Adipocyte (in vitro differentiated cells): ENCODE results near the gene TBC1D2B.
"Not testable (repeated sequence)": the region's sequence is repeated elsewhere in the genome, so short reads cannot be mapped to it uniquely, and the experiment has no call there.

Source experiments
- DNase-seq: peaks from one replicate; pipeline ENCODE4 v3.0.0-alpha.2; 2015; ENCODE audit warnings: low read depth
- H3K27me3 ChIP-seq: replicated peaks from 2 replicates; pipeline ENCODE4 v1.7.0; 2013; ENCODE audit warnings: mild to moderate bottlenecking, low read length, moderate library complexity; ENCODE audit not compliant: control insufficient read depth, insufficient read depth
- H3K36me3 ChIP-seq: 2 replicates; pipeline ENCODE4 v1.7.0; 2013; ENCODE audit warnings: low read length, mild to moderate bottlenecking, moderate library complexity; ENCODE audit not compliant: control insufficient read depth, insufficient read depth, severe bottlenecking
- H3K4me1 ChIP-seq: 2 replicates; pipeline ENCODE4 v1.7.0; 2013; ENCODE audit warnings: mild to moderate bottlenecking, low read length, moderate library complexity; ENCODE audit not compliant: control insufficient read depth, insufficient read depth
- H3K4me3 ChIP-seq: 2 replicates; pipeline ENCODE4 v1.7.0; 2013; ENCODE audit warnings: mild to moderate bottlenecking, low read length, moderate library complexity
- H3K9ac ChIP-seq: 2 replicates; pipeline ENCODE4 v1.7.0; 2013; ENCODE audit warnings: mild to moderate bottlenecking, low read length, moderate library complexity
- H3K9me3 ChIP-seq: 2 replicates; pipeline ENCODE4 v1.7.0; 2013; ENCODE audit warnings: mild to moderate bottlenecking, low read length, moderate library complexity; ENCODE audit not compliant: control insufficient read depth

Gene TBC1D2B

GRCh38 chr15:77975332-77976094 is 102.0 kb downstream of the TBC1D2B start:
- Histone ChIP-seq H3K9me3 (no peaks in the 10 kb centered on the region), H3K4me1 (peaks cover 6% of the 10 kb centered on the region), H3K27me3 (no peaks in the 10 kb centered on the region), H3K36me3 (no peaks in the 10 kb centered on the region), H3K9ac (no peak overlapping the region), H3K4me3 (no peak overlapping the region)
- DNase-seq: no peak

DNA sequence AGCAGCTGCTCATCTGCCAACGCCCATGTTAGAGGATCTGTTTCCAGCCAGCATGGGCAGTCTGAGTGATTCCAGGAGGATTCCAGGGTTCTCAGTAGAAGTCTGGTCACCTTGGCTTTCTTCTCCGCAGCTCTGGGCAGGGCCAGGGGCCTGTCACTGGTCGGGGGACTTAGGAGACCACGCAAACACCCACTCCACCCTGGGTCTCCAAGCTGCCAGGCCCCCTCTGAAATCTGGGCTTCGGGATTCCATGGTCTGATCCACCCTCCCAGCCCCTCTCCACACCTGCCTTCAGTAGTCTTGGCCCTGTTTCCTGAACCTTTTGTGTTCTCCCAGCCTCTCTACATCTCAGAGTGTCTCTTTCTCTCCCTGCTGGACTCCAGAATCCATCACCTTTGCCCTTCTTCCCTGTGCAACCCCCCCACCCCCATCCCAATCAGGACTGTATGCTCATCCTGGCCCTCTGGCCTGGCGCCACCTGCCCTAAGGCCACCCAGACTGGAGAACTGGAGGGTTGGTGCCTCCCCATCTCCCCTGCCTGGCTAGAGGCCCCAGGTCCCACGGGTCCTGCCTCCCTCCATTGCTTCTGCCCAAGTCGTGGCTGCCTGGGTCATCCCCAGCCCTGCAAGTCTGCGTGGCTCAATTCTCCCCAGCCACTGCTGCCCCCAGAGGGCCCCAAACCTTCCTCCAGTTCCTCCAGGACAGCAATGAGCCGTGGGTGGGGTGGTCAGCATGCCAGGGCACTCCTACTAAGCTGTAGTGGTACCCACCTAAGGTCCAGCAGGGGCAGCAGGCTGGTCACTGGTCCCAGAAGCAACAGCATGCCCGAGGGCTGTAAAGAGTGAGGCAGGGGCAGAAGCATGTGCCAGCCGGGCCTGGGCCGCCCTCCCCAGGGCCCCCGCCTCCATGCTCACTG is 102.8 kb downstream of the TBC1D2B start:
- no peak for DNase-seq
- Histone ChIP-seq H3K4me3 (no peak overlapping the region), H3K9me3 (no peaks in the 10 kb centered on the region), H3K4me1 (peaks cover 6% of the 10 kb centered on the region), H3K36me3 (no peaks in the 10 kb centered on the region), H3K9ac (no peak overlapping the region), H3K27me3 (no peaks in the 10 kb centered on the region)

DNA sequence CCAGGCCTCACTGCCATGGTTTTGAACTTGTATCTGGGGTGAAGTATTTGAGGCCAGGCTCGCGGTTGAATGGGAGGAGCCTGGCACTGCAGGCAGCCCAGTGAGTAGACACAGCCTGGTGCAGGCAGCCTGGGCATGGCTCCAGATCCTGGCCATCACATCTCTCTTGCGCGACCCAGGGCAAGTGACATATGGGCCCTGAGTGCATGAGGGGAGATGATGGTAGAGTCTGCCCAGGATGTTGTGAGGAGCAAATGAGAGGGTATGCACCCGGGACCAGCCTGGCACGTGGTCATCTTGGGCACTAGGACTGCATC is 103.5 kb downstream of the TBC1D2B start:
- no peaks in the 10 kb centered on the region for H3K27me3 ChIP-seq
- no peaks in the 10 kb centered on the region for H3K36me3 ChIP-seq
- no peak overlapping the region for H3K9ac ChIP-seq
- peaks cover 6% of the 10 kb centered on the region for H3K4me1 ChIP-seq
- no peak for DNase-seq
- no peak overlapping the region for H3K4me3 ChIP-seq
- H3K9me3 ChIP-seq: no peaks in the 10 kb centered on the region

DNA sequence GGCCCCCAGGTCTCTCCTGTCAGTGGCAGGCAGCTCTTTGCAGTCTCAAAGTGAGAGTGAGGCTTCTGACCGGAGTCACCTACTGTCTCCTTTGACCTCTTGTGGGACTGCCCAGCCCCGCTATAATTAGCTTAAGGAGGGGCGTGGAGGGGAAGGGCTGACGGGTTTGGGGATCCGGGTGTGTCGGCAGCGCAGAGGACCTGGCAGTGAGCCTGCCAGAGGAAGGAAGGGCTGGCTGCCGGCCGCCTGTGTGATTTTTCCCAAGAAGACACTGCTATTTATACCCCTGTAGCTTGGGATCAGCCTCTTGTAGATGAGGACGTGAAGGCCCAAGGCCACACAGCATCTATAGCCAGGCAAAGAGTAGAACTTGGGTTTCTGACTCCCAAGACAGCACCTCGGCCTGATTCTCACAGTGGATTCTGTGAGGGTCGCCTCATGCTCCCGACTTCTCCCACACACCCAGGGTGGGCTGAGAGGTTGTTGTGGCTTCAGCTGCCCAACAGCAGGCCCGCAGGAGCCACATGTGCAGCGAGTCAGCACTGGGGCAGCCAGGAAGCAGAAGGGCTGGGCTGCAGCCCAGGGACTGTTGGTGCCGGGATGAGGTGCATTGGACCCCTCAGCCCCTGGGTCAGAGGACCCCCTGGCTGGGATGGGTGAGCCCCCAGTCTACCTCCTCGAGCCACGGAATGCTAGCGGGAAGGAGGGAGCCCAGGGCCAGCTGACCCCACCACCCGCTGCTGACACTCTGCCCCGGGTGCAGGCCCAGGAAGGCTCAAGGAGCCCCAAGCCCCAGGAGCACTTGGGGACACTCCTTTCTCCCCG is 104.0 kb downstream of the TBC1D2B start:
- DNase-seq, H3K9ac ChIP-seq, H3K36me3 ChIP-seq, H3K9me3 ChIP-seq, H3K4me3 ChIP-seq, H3K4me1 ChIP-seq, H3K27me3 ChIP-seq: not testable (repeated sequence)

GRCh38 chr15:77972706-77973105 is 104.8 kb downstream of the TBC1D2B start:
- H3K4me3 ChIP-seq, H3K36me3 ChIP-seq, DNase-seq, H3K9me3 ChIP-seq, H3K9ac ChIP-seq, H3K4me1 ChIP-seq, H3K27me3 ChIP-seq: not testable (repeated sequence)

DNA sequence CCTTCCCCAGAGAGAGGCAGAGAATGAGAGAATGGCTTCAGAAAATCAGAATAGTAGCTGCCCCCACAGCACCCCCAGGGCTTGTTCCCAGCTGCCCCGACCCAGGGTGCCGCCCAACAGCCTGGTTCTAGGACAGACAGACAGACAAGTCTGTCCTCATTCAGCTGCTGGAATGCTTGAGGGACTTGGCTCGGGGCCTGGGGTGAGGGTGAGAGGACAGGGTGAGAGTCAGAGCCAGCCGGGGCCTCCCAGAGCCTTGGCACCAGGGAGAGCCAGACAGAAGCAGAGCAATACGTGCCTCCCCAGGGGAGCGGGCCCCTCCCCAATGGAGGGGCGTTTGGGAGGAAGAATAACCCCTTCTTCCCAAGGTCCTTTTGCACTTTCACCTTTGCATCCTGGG is 105.6 kb downstream of the TBC1D2B start:
- not testable (repeated sequence) for H3K27me3 ChIP-seq, DNase-seq, H3K9me3 ChIP-seq, H3K36me3 ChIP-seq, H3K4me3 ChIP-seq, H3K9ac ChIP-seq, H3K4me1 ChIP-seq

DNA sequence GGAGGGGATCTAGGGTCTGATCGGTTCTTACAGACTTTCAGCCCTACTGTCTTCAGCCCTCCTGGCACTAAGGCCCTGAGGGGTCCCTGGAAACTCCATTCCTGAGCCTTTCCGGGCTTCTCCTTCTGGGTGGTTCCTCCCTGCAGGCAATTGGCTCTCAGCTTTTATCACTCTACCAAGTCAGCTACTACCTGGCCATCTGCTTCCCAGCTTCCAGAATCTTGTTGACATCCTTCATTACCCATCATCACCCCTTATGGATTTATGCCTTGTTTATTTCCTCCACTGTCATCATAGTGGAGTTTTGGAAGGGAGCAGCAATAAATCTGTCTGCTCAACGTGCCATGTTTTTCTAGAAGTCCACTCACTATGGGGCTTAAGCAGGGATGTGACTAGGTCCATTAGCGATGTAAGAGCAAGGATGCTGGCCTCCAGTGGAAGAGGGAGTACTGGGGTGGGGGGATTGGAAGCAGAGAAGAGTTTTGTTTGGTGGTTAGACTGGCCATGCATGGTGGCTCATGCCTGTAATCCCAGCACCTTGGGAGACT is 106.6 kb downstream of the TBC1D2B start:
- H3K4me1 ChIP-seq, H3K36me3 ChIP-seq, H3K9ac ChIP-seq, H3K9me3 ChIP-seq, H3K27me3 ChIP-seq, H3K4me3 ChIP-seq, DNase-seq: not testable (repeated sequence)

DNA sequence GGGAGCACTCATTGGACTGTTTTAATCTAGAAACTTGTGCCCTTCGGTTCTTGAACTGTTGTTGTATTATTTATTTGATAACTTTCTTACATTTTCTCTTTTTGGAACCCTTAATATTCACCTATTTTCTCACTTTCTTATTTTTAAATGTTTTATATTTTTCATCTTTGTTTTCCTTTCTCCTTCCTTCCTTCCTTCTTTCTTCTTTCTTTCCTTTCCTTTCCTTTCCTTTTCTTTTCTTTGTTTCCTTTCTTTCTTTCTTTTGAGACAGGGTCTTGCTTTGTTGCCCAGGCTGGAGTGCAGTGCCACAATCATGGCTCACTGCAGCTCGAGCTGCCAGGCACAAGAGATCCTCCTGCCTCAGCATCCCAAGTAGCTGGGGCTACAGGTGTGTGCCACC is 108.5 kb downstream of the TBC1D2B start:
- Histone ChIP-seq H3K27me3 (no peaks in the 10 kb centered on the region), H3K36me3 (no peaks in the 10 kb centered on the region), H3K4me3 (no peak overlapping the region), H3K9ac (no peak overlapping the region), H3K4me1 (peaks cover 4% of the 10 kb centered on the region), H3K9me3 (peaks cover 5% of the 10 kb centered on the region)
- no peak for DNase-seq

DNA sequence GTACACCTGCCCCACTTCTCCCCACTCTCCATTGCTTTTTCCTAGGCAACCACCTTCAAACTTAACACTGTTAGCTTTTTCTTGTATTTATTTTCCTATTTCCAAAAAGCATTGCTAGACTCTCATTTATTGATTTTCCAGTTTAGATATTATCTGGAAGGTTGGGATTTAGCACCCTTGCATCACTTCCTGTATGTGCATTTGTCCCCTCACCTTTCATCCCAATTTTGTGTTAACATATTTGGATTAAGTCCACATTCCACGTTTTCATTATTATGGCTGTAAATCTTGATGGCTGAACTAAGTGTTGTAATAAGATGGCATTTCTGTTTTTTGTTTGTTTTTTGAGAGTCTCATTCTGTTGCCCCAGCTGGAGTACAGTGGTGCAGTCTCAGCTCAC is 109.7 kb downstream of the TBC1D2B start:
- Histone ChIP-seq H3K27me3 (no peaks in the 10 kb centered on the region), H3K36me3 (no peaks in the 10 kb centered on the region), H3K9me3 (peaks cover 5% of the 10 kb centered on the region), H3K4me1 (no peaks in the 10 kb centered on the region), H3K4me3 (no peak overlapping the region), H3K9ac (no peak overlapping the region)
- no peak for DNase-seq

DNA sequence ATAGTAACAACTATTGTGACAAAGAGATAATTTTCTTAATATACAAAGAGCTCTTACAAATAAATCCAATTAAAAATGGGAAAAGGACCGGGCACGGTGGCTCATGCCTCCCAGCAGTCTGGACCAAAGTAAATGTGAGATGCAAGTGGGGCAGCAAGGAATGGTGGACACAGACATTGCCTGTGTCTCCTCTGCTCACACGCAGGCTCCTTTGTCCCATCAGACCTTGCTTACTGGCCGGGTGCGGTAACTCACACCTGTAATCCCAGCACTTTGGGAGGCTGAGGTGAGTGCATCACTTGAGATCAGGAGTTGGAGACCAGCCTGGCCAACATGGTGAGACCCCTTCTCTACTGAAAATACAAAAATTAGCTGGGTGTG is 110.3 kb downstream of the TBC1D2B start:
- not testable (repeated sequence) for DNase-seq, H3K36me3 ChIP-seq, H3K27me3 ChIP-seq, H3K4me1 ChIP-seq, H3K9me3 ChIP-seq, H3K4me3 ChIP-seq, H3K9ac ChIP-seq
